Tibial nerve (tissue), 4 donors: ENCODE measurements around the gene AIMP1. TPM values are rescaled to one million over a fixed set of nuclear protein-coding genes. Genes with fewer than 3 reads are reported as not detected.
"Not testable (repeated sequence)": the region's sequence is repeated elsewhere in the genome, so short reads cannot be mapped to it uniquely, and the experiment has no call there.

ENCODE experiments used
- DNase-seq, 2 donors: peaks; one replicate each; pipeline ENCODE4 v3.0.0-alpha.2; 2019; ENCODE audit warnings: low spot score in 2 of 2
- H3K27ac ChIP-seq, 4 donors: fragments of 200-600 bp; sonication (generic) in 3 of 4; one replicate each; pipeline ENCODE4 v1.5.1; 2017 to 2019; ENCODE audit warnings: mild to moderate bottlenecking in 1 of 4
- H3K27me3 ChIP-seq, 2 donors: fragments of 200-600 bp; sonication (generic) in 1 of 2; one replicate each; pipeline versions ENCODE4 v1.5.1 to v1.6.0; 2017 to 2019
- H3K36me3 ChIP-seq, 3 donors: fragments of 200-600 bp; sonication (generic); one replicate each; pipeline ENCODE4 v1.5.1; 2018 to 2019
- H3K4me1 ChIP-seq, 4 donors: fragments of 200-600 bp; sonication (generic) in 3 of 4; one replicate each; pipeline ENCODE4 v1.5.1; 2017 to 2019
- H3K4me3 ChIP-seq, 4 donors: fragments of 200-600 bp; sonication (generic) in 3 of 4; one replicate each; pipeline ENCODE4 v1.5.1; 2017 to 2019; ENCODE audit warnings: mild to moderate bottlenecking in 1 of 4, moderate library complexity in 1 of 4
- H3K9me3 ChIP-seq, 4 donors: fragments of 200-600 bp; sonication (generic) in 3 of 4; one replicate each; pipeline ENCODE4 v1.5.1; 2017 to 2019
- CTCF ChIP-seq, 5 experiments: fragments of 200-600 bp in 3 of 5; fragments of 450-650 bp in 2 of 5; sonication (generic) in 3 of 5; IDR thresholded peaks; one replicate each; pipeline ENCODE4 v1.5.1; 2016 to 2019; ENCODE audit warnings: antibody characterized with exemption in 5 of 5, mild to moderate bottlenecking in 3 of 5, moderate library complexity in 2 of 5
- EP300 ChIP-seq, 2 donors: sonication (generic); formaldehyde crosslinking; IDR thresholded peaks; one replicate each; pipeline ENCODE4 v1.6.1; 2017; ENCODE audit warnings: antibody characterized with exemption in 2 of 2, mild to moderate bottlenecking in 1 of 2
- POLR2A ChIP-seq, 2 donors: fragments of 450-650 bp; IDR thresholded peaks; one replicate each; pipeline ENCODE4 v1.6.1; 2017; ENCODE audit warnings: antibody characterized with exemption in 2 of 2, mild to moderate bottlenecking in 2 of 2, moderate library complexity in 2 of 2
- WGBS, 2 donors: methylation state at CpG; one replicate each; pipeline ENCODE4 v1.1.5; 2018; 5-methylcytosine and 5-hydroxymethylcytosine counted together
- total RNA-seq, 4 donors: library from RNA; depleted of rRNA; stranded (reverse); fragments of >200 nt; gene quantifications; one replicate each; pipeline ENCODE4 v1.1.0, GENCODE V29; 2016

Gene AIMP1
- total RNA-seq, 4 donors from 2014 or later, result 19.3 to 26.7 (median 21.2) TPM

DNA sequence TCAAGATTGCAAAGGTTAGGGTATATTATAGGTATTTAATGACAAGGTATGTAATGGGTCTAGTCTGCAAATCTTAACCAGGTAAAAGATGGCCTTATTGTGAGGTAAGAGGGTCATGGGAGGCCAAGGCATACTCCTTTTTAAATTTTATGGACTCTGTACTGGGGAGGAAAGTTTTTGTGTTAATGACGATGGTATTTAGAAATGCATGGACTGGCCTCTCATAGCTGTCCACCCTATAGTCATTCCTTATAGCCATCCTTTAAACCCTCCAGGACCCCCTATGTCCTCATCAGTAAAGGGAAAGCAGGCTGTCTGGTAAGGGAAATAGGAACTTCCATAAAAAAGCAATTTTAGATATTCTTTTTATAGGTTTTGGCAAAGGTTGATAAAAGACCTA is 1.5 kb downstream of the AIMP1 start:
- H3K27ac ChIP-seq, result no peak overlapping the region
- peaks cover 0 to 59% (median 19%) of the 10 kb centered on the region in 4 donors for H3K4me1 ChIP-seq
- peaks cover 0 to 15% (median 0%) of the 10 kb centered on the region in 3 donors for H3K36me3 ChIP-seq
- no peak for TF ChIP-seq CTCF (IDR thresholded peaks at IDR 0.05)
- TF ChIP-seq EP300 (IDR thresholded peaks at IDR 0.05), result no peak
- no peak for TF ChIP-seq POLR2A (IDR thresholded peaks at IDR 0.05)
- no peaks in the 10 kb centered on the region for H3K9me3 ChIP-seq
- H3K4me3 ChIP-seq, result peak overlapping the region in 1 of 4 donors; percentile 89
- WGBS, 2 donors, result 60 to 86% methylated on average over 1 of the region's 1 CpG
- no peaks in the 10 kb centered on the region for H3K27me3 ChIP-seq
- DNase-seq, result no peak

- no peak overlapping the region for H3K4me3 ChIP-seq
- H3K27ac ChIP-seq, result no peak overlapping the region
- TF ChIP-seq CTCF (IDR thresholded peaks at IDR 0.05), result no peak
- TF ChIP-seq EP300 (IDR thresholded peaks at IDR 0.05), result no peak
- no peak for TF ChIP-seq POLR2A (IDR thresholded peaks at IDR 0.05)
- no peaks in the 10 kb centered on the region for H3K9me3 ChIP-seq
- no peaks in the 10 kb centered on the region for H3K27me3 ChIP-seq
- DNase-seq, result no peak
- H3K36me3 ChIP-seq, result peaks cover 0 to 15% (median 0%) of the 10 kb centered on the region in 3 donors
- H3K4me1 ChIP-seq, result peaks cover 0 to 59% (median 19%) of the 10 kb centered on the region in 4 donors
Measured at GRCh38 chr4:106318511-106318910, 2.2 kb downstream of the AIMP1 start.

DNA sequence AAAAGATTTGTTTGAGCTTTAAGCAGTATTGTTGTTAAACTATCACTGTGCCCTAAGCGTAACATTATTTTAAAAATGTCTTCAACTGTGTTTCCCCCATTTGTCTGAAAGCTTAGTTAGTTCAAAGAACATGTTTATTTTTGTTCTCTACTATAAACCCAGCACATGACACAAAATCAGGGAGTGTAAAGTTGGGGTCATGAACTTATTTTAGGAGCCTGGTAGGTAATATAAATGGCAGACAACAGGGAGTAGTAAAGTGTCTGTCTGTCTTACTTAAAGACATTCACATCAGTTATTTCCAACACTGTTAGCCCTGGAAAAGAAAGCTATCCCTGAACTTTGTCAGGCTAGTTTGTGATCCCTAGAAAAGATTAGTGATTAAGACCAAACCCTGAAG is 3.9 kb downstream of the AIMP1 start:
- Histone ChIP-seq H3K4me3 (no peak overlapping the region), H3K4me1 (peaks cover 0 to 49% (median 11%) of the 10 kb centered on the region in 4 donors), H3K36me3 (peaks cover 0 to 15% (median 0%) of the 10 kb centered on the region in 3 donors), H3K9me3 (no peaks in the 10 kb centered on the region), H3K27me3 (no peaks in the 10 kb centered on the region), H3K27ac (no peak overlapping the region)
- 88 to 98% methylated on average over 1 of the region's 1 CpG for WGBS, 2 donors
- no peak for DNase-seq
- TF ChIP-seq POLR2A (IDR thresholded peaks at IDR 0.05) (no peak), CTCF (IDR thresholded peaks at IDR 0.05) (no peak), EP300 (IDR thresholded peaks at IDR 0.05) (no peak)

DNA sequence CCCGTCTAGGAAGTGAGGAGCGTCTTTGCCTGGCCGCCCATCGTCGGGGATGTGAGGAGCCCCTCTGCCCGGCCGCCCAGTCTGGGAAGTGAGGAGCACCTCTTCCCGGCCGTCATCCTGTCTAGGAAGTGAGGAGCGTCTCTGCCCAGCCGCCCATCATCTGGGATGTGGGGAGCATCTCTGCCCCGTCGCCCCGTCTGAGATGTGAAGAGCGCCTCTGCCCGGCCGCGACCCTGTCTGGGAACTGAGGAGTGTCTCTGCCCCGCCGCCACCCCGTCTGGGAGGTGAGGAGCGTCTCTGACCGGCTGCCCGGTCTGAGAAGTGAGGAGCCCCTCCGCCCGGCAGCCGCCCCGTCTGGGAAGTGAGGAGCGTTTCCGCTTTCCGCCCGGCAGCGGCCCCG is 4.8 kb downstream of the AIMP1 start:
- WGBS, 2 donors, result 99% methylated on average over 23 to 29 of the region's 34 CpGs
- H3K27ac ChIP-seq, DNase-seq, H3K9me3 ChIP-seq, H3K4me3 ChIP-seq, H3K27me3 ChIP-seq: not testable (repeated sequence)
- Histone ChIP-seq H3K36me3 (peaks cover 0 to 23% (median 0%) of the 10 kb centered on the region in 3 donors), H3K4me1 (peaks cover 0 to 45% (median 11%) of the 10 kb centered on the region in 4 donors)

DNA sequence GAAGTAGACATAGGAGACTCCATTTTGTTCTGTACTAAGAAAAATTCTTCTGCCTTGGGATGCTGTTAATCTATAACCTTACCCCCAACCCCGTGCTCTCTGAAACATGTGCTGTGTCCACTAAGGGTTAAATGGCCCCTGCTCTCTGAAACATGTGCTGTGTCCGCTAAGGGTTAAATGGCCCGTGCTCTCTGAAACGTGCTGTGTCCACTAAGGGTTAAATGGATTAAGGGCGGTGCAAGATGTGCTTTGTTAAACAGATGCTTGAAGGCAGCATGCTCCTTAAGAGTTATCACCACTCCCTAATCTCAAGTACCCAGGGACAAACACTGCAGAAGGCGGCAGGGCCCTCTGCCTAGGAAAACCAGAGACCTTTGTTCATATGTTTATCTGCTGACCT is 5.5 kb downstream of the AIMP1 start:
- not testable (repeated sequence) for H3K4me3 ChIP-seq, DNase-seq, H3K27ac ChIP-seq, H3K9me3 ChIP-seq, H3K27me3 ChIP-seq
- Histone ChIP-seq H3K36me3 (peaks cover 0 to 30% (median 0%) of the 10 kb centered on the region in 3 donors), H3K4me1 (peaks cover 0 to 45% (median 11%) of the 10 kb centered on the region in 4 donors)
- 56 to 65% methylated on average over 6 of the region's 6 CpGs for WGBS, 2 donors

DNA sequence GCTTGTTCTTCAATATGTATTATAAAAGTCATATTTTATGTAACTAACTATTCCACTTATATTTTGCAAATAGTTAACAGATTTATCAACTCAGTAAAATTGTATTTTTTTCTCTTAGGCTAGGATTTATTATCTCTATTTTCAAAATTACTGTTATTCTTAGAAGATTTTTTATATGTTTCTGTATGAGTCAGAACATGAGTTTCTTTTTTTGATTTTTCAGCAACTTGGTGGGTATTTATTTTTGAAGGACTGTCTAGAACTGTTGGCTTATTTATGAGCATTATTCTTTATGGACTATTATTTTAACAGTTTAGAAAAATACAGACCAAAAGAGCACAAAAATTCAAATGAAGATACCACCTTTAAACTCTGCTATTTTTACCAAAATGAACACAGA is 6.8 kb downstream of the AIMP1 start:
- no peak for DNase-seq
- Histone ChIP-seq H3K4me1 (peaks cover 0 to 34% (median under 1%) of the 10 kb centered on the region in 4 donors), H3K27ac (no peak overlapping the region), H3K9me3 (no peaks in the 10 kb centered on the region), H3K36me3 (peaks cover 0 to 43% (median 0%) of the 10 kb centered on the region in 3 donors), H3K4me3 (no peak overlapping the region), H3K27me3 (no peaks in the 10 kb centered on the region)
- TF ChIP-seq CTCF (IDR thresholded peaks at IDR 0.05), result no peak
- no peak for TF ChIP-seq EP300 (IDR thresholded peaks at IDR 0.05)
- TF ChIP-seq POLR2A (IDR thresholded peaks at IDR 0.05), result no peak
